Left cardiac atrium (tissue), 4 donors: Measurements from ENCODE around the gene TRPC3. TPM values are rescaled to one million over a fixed set of nuclear protein-coding genes. Genes with fewer than 3 reads are reported as not detected.

Experiments
- ATAC-seq, 2 donors: fragments of 200-7000 bp; cut with Tn5 transposase; one replicate each; pipeline ENCODE4 v1.9.1; 2020; ENCODE audit warnings: mild to moderate bottlenecking in 2 of 2, moderate library complexity in 2 of 2
- DNase-seq: peaks from one replicate; pipeline ENCODE4 v3.0.0-alpha.2; 2020
- intact Hi-C, 2 donors: fragments of 100-400 bp; cut with DNase I; formaldehyde crosslinking; loops; one replicate each; pipeline versions ENCODE4 v1.14.1 to v1.15.1; 2022 to 2023
- total RNA-seq, 2 donors: library from RNA; stranded (reverse); fragmentation: NEBNext Ultra II Directional; extraction: Animal tissue kit (Norgen Biotek cat#: 25700); gene quantifications; one replicate each; pipeline ENCODE4 v1.2.1, GENCODE V29; 2021
- donor health status: DM: no; HTN: yes; CAD: no.
- donor health status: DM: no; HTN: yes; CAD: no; lungs with severe emphysema.
- donor health status: DM: yes; HTN: yes; CAD: no.
- donor health status: Dilated cardiomyopathy.

TRPC3 gene
- total RNA-seq, 2 donors from 2014 or later, result 0.15 to 0.99 TPM

DNA sequence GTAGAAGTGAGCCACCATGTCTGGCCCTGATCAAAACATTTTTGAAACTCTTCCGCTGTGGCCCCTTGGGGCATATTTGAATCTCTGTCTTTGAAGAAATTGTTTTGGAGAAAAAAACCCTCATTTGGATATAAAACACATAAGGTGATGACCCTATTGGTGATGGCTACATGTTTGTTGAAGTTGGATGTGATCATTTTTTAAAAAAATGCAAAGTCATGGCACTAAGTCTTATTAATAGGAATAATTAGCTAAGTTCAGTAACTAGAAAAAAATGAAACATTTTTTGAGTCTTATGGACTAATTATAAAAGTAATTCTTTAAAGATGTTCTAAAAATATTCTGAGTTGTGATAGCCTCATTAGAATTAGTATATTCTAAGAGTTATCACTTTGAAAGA, 63.7 kb downstream of the TRPC3 start:
- DNase-seq (no peak), ATAC-seq (no peak)
- intact Hi-C loops, result no loop called here

DNA sequence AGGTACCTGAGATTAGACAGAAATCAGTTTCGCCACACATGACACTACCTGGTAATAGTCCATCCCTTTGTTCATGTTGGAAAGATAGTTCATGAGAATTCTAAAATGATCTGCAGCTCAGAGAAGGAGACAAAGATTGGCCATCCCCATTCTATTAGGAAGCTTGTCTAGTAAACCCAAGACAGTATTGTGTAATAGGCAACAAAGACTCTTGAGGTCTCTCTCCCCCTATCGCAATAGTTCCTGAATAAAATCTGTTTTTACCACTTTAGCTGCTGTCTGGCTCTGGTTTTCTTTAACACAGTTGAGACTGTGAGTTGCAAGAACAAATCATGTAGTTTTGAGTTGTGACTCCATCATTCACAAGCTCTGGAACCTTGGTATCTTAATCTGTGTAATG, 66.7 kb downstream of the TRPC3 start:
- intact Hi-C loops, result no loop called here
- no peak for ATAC-seq
- no peak for DNase-seq

DNA sequence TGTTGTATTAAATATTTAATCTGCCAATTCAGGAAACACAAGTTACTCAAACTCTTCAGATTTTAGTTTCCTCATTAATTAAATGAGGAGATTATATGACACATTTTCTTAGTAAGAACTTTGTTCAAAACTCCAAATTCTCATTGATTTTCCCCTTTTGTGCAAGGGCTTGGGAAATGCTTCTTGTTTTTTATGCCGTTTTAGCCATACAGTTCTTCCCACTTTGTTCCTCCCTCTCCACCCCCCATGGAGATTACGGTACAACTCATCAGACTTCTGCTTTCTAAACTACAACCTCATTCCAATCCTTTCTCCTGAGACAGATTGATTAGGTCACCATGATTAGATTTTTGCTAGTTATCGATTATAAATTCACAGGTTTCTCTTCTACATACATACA, 70.7 kb downstream of the TRPC3 start:
- no peak for DNase-seq
- intact Hi-C loops, result no loop called here
- no peak for ATAC-seq

DNA sequence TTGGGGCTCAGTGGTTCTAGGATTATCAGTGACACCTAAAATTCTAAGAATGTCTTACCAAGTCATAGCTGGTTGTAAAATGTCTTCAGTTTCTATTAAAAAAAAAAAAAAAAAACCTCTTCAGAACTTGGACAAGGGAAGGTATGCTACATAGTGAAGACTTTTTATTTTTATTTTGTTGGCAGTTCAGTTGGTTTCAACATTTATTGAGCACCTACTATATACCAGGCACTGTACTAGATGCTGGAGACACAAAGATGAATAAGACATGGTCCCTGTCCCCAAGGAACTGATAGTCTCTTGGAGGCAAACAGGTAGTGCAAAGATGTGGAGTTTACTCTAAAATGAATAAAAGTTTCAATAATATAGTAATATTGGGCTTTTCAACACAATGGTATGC, 72.7 kb downstream of the TRPC3 start:
- intact Hi-C loops, result no loop called here
- DNase-seq, result no peak
- no peak for ATAC-seq

DNA sequence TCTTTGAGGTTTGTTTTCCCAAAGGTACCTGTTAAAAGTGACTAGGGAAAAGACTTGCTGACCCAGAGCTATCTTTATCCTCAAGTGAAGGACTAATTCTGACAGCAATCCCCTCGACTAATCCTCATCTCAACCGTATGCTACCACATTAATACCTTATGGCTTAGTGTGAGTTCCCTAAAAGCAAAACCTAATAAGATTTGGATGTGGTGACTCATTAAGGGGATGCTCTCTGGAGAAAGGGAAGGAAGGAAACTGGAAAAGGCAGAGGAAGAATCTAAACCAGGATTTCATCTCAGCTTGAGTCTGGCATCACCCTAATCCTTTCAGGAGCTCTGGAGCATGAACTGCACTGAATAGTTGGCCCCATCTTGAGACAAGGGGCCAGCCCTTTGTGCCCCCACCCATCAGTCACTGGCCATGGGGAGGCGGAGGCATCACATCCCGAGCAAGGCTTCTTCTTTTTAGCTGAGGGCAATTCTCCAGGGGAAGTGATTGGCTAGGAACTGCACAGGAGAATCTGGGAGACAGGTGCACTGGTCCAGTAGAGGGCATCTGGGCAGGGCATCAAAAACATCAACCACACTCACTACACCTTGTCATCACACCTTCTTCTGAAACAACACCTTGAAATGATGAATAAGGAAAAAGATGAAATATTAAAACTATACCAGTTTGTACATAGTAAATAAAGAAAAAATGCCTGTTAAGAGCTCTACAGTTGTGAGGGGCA, 74.7 kb downstream of the TRPC3 start:
- DNase-seq (no peak), ATAC-seq (no peak)
- intact Hi-C loops, result no loop called here

DNA sequence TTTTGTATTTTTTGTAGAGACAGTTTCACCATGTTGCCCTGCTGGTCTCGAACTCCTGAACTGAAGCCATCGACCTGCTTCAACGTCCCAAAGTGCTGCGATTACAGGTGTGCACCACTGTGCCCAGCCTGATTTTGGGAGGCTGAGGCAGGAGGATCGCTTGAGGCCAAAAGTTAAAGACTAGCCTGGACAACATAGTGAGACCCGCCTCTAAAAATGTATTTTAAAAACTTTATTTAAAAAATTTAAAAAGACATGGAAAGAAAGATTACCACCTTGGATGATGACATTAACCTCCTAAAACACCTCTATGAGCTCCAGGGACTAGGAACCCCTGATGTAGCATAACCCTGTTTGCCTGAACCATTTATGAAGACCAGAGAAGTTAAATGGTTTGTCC, 75.8 kb downstream of the TRPC3 start:
- no peak for DNase-seq
- intact Hi-C loops, result no loop called here

DNA sequence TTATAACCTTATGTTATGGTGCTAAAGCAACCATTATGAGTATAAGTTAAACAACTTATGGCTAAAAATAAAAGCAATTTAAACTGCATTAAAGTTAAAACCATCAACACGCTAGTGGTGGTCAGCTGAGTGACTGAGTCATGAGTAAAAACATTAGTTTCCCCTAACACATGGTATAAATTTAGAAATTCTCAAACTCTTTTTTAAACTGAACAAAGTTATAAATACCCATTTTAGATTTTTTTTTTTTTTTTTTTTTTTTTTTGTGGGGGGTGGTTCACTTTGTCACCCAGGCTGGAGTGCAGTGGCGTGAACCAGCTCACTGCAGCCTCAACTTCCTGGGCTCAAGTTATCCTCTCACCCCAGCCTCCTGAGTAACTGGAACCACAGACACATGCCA, 76.2 kb downstream of the TRPC3 start:
- DNase-seq (no peak), ATAC-seq (no peak)
- intact Hi-C loops, result no loop called here

More for the DNA sequence above, 75.8 kb downstream of the TRPC3 start:
- ATAC-seq, result no peak

DNA sequence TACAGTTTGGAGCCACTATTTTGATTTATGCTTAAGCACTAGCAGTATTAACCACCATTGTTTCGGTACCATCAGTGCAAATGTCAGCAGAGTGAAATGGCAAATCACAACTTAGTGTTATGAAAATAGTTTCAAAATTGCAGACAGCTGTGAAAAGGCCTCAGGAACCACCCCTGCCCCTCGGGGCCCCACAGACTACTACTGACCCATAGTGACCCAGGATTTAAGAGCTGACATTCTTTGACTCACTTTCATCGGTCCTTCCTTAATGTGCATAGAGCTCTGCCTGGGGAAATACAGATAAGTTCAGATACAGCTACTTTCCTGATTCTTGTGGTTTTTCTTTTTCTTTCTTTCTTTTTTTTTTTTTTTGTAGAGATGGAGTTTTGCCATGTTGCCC, 78.3 kb downstream of the TRPC3 start:
- DNase-seq, result no peak
- ATAC-seq, result no peak
- intact Hi-C loops, result no loop called here

DNA sequence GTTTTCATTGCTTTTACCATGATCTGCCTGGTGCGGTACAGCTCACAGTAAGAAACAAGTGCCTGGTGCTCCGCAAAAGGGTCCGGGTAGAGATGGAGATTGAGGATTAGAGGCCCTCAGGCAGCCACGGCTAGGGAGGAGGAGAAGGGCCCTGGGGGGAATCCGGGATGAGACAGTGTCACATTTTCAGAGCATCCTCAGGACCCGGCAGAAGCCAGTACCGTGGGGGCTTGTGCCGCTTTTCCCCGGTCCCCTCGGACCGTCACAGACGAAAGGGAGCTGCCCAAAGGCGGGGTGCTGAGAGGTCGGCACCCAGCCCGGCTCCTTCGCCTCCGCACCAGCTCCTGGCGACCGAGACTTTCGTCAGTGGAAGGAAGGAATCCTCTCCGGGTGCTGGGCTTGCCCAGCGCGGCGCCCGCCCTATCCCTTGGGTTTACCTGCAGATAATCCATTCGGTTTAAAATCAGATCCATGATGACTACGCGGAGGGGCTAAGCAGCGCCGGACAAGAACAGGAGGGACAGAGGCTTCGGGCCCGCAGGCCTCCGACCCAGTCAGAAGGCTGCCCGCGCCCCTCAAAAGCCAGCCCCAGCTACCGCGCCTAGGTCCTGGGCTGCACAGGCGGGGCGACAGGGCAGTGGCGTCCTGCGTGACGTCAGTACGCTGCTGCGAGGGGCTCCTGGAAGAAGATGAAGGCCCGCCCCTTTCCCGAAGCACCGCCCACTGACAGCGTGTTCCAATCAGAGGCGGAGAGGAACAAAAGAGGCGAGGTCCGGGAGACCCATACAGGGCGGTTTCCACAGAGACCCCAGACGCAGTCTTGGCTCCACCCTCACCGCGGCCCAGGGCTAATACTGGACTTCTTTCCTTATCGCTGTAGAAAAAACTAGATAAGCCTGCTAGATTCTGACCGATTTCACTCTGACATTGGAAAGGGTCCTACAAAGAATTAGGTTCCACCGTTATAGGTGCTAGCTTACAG, 81.7 kb downstream of the TRPC3 start, which contains the start of gene BBS7:
BBS7 (minus strand) TSS at position 634 of the 982 bp plus-strand sequence; CDS start at position 473, 161 bp downstream.
- ATAC-seq (peak; percentile 99 to 100), DNase-seq (peak; percentile 99)
- intact Hi-C loops, result no loop called here

DNA sequence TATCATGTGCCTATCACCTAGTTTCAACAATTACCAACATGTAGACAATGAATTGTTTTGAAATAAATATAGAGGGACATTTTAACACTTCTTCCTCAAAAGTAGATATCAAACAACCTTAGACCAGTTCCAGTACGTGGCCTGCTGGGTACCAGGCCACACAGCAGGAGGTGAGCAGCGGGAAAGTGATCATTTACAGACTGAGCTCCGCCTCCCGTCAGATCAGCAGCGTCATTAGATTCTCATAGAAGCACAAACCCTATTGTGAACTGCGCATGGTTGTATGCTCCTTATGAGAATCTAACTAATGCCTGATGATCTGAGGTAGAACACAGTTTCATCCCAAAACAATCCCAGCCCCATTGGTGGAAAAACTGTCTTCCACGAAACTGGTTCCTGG, 88.1 kb downstream of the TRPC3 start:
- no peak for DNase-seq
- intact Hi-C loops, result no loop called here
- no peak for ATAC-seq

DNA sequence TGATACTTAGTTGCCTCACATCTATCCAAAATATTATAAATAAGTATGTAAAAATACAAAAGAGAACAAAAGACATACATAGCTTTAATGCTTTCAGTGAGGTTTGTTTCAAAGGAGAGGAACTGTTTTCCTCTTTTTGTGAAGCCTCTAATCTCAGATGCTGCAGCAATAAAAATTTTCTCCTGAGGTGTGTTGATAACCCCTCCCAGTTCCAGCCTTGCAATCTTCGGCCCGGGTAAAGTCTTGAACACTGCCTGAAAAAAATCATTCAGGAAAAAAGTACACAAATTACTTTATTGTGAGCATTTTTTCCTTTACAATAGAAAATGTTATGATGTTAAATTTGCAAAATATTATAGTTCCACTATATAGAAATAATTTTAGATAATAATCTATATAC, 90.4 kb downstream of the TRPC3 start:
- no peak for ATAC-seq
- DNase-seq, result no peak
- intact Hi-C loops, result no loop called here

DNA sequence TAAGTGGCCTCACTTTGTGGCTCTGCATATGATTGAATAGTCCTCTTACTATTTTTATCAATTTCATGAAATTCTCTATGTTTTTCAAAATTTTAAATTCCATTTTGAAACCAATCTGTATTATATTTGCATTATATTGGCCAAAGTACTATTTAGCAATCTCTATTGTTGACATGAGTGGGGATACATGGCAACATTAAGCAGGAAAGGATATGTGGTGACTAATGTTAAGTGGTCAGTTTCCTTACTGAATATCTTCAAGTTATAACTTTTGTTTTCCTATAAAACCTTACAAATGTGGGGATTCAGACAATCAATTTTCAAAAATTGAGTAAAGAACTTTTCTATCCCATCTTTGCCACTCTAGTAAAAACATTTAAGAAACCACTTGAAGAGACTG, 91.7 kb downstream of the TRPC3 start:
- intact Hi-C loops, result no loop called here
- ATAC-seq (no peak), DNase-seq (no peak)

DNA sequence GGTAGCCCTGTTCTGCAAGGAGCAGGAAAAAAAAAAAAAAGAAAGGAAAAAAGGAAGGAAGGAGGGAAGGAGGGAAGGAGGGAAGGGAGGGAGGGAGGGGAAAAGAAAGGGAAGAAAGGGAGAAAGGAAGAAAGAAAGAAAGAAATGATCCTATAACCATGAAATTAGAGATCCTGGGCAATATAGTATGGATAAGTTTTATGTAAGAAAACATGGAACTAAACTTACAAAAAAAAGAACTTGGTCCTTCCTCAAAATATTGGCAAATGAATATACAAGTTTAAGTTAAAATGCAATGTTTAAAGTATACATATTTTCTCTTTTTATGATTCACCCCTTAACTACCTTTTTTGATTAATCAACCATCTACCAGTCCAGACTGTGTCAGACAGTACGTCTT, 100.5 kb downstream of the TRPC3 start:
- intact Hi-C loops, result no loop called here
- DNase-seq (no peak), ATAC-seq (no peak)

DNA sequence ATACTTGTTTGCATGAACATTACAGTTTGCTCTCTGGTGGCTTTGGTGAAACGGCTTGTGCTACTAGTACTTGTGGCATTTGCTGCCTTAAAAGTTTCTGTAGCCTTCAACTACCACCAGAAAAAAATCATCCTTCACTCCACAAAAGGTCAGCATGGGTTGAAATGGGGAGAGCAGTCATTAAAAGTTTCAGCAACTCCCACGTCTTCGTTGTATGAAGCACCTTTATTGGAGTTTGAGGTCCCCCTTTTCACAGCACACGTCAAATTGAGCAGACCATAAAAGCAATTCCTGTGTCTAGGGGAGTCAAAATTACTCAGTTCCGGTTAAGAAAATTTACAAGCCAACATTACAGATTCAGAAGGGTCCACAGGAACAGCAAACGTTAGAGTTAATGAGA, 105.2 kb downstream of the TRPC3 start:
- intact Hi-C loops, result no loop called here
- DNase-seq, result no peak
- ATAC-seq, result no peak

DNA sequence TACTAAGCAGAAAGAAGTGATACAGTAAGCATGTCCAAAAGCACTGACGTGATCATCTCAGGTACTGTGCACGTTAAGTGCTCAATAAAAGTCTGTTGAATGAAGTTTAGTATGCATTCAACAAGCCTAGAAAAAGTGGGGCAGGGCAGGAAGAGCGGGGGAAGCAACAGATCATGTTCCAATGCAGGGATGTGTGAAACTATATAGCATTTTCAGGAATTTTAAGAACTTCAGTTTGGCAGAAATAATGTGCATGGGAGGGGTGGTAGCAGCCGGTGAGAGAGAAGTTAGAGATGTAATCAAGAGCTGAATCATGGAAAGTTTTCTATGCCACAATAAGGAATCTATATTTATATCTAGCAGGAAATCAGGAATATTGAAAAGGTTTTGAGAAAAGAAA, 109.0 kb downstream of the TRPC3 start:
- no peak for DNase-seq
- intact Hi-C loops, result no loop called here
- ATAC-seq, result no peak

DNA sequence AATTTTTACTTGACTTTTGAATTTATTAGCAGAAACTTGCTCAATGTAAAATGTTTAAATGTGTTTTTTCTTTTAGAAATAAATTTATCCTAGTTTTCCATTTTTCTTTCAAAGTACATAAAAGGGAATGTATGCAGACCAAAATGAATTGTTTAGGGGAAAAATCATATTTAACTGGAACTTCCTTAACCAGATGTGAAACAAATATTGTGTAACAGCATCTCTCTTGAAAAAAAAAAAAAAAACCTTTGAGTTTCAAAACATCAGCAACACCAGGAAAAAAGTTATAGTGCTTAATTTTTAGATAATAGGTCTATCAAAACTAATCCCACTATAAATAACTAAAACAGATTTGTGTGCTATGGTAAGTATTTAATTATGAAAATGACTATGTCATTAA, 113.7 kb downstream of the TRPC3 start:
- ATAC-seq (no peak), DNase-seq (no peak)
- intact Hi-C loops, result no loop called here

DNA sequence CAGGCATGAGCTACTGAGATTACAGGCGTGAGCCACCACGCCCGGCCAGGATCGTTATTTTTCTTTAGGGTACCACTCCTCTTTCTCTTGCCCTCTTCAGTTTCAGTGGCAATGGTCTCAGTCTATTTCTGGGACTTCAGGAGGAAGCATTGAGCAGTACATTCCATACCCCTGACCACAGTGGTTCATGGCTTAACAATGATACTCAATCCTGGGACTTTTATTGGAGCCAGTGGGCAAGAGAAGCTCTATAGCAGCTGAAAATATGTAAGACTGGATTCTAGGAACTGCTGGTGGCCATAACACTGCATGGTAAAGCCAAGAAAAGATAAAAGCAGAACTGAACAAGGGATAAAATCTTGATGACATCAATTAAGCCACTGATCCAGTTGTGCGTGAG, 122.3 kb downstream of the TRPC3 start:
- DNase-seq (no peak), ATAC-seq (no peak)
- intact Hi-C loops, result no loop called here
